ENCODE results near the gene C7. TPM values are rescaled to one million over a fixed set of nuclear protein-coding genes. Genes with fewer than 3 reads are reported as not detected.
"Not testable (repeated sequence)": the region's sequence is repeated elsewhere in the genome, so short reads cannot be mapped to it uniquely, and the experiment has no call there.

C7 gene
- total RNA-seq, 1 experiment from 2014 or later = not detected

GRCh38 chr5:40981420-40981819, 72.1 kb downstream of the C7 start:
- DNase-seq (ENCODE audit: low read depth) = no peak
- in situ Hi-C loops (cut with HindIII; ENCODE audit: low pct_unique_long_range_greater_than_20kb, low sequenced_read_pairs) = no loop called here

- in situ Hi-C loops (cut with HindIII; ENCODE audit: low pct_unique_long_range_greater_than_20kb, low sequenced_read_pairs) = no loop called here
- no peak for DNase-seq (ENCODE audit: low read depth)
These were observed 74.5 kb downstream of the C7 start for GRCh38 chr5:40983781-40984180.

- in situ Hi-C loops (cut with HindIII; ENCODE audit: low pct_unique_long_range_greater_than_20kb, low sequenced_read_pairs) = no loop called here
- no peak for DNase-seq (ENCODE audit: low read depth)
These were observed 75.6 kb downstream of the C7 start for GRCh38 chr5:40984884-40985283.

GRCh38 chr5:40985501-40985900, 76.2 kb downstream of the C7 start:
- DNase-seq (ENCODE audit: low read depth) = no peak
- in situ Hi-C loops (cut with HindIII; ENCODE audit: low pct_unique_long_range_greater_than_20kb, low sequenced_read_pairs) = no loop called here

DNA sequence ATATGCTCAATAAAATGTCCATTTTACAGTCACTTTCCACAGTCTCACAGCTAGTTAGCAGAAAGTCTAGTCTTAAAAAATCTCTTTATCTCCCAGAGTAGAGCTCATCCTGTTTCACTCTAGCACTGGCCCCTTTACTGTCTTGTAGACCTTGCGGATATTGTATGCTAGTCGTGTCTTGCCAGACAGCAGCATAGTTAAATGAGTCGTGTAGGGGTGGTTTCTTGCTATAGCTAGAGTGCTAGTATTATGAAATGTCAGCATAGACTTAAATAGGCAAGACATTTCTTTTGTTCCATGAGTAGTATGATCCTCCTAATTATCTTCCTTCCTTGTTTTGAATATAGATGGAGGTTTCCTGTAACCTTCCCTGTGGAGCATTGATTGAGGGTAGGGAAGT, 77.4 kb downstream of the C7 start:
- DNase-seq (ENCODE audit: low read depth) = no peak
- in situ Hi-C loops (cut with HindIII; ENCODE audit: low pct_unique_long_range_greater_than_20kb, low sequenced_read_pairs) = no loop called here

GRCh38 chr5:40987349-40987748, 78.1 kb downstream of the C7 start:
- in situ Hi-C loops (cut with HindIII; ENCODE audit: low pct_unique_long_range_greater_than_20kb, low sequenced_read_pairs) = no loop called here
- no peak for DNase-seq (ENCODE audit: low read depth)

DNA sequence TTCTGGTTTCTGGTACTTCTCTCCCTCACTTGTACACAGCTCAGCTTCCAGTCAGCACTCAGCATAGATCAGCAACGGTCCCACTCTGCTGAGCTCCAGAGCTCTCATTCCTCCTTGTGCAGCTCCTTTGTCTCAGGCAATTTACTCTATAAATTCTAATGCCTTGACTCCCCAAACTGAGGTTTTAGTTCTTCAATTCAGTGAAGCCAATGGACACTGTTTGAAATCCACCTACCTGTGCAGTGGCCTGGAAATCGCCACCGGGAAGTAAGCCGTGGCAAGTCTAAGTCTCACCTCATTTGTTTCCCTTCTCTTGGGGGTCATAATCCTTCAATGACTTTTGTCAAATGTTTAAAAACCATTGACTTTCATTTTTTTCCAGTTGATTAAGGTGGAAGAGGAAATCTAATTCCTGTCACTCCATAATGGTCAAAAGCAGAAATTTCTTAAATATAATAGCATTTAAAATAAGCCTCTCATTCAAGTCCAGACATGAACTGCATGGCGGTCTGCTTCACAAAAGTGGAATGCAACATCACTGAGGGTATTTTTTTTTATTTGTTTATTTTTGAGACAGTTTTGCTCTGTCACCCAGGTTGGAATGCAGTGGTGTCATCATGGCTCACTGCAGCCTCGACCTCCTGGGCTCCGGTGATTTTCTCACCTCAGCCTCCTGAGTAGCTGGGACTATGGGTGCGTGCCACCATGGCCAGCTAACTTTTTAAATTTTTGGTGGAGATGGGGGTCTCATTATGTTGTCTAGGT, 79.6 kb downstream of the C7 start:
- peak; percentile 87 for DNase-seq (ENCODE audit: low read depth)
- in situ Hi-C loops (cut with HindIII; ENCODE audit: low pct_unique_long_range_greater_than_20kb, low sequenced_read_pairs) = no loop called here

GRCh38 chr5:40991168-40991980, 82.1 kb downstream of the C7 start:
- in situ Hi-C loops (cut with HindIII; ENCODE audit: low pct_unique_long_range_greater_than_20kb, low sequenced_read_pairs) = no loop called here
- DNase-seq (ENCODE audit: low read depth) = peak; percentile 81

GRCh38 chr5:40991981-40992559, 82.8 kb downstream of the C7 start:
- in situ Hi-C loops (cut with HindIII; ENCODE audit: low pct_unique_long_range_greater_than_20kb, low sequenced_read_pairs) = no loop called here
- no peak for DNase-seq (ENCODE audit: low read depth)

DNA sequence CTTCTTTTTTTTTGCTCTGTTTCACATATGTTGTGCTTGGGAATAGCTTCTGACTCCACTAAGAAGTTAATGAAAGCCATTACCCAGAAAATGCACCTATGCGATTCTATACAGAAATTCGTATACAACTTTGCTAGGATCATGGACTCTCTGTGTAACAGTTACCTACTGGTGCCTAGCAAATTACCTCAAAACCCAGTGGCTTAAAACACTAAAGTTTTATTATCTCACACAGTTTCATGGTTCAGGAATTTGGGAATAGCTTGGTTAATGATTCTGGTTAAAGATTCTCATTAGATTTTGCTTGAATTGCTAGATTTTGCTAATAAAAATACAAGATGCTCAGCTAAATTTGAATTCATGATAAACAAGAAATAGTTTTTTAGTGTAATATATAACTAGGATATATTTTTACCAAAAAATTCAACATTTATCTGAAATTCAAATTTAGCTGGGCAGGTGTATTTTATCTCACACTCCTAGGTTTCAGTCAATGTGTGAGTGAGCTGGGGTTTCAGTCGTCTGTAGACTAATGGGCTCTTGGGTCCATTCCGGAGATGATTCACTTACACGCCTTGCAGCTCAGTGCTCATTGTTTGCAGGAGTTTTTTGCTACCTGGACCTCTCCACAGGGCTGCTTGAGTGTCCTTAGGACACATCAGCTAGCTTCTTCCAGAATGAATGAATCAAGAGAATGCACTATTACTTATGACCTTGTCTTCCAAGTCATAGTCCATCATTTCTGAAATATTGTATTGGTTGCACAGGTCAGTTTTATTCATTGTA, 86.7 kb downstream of the C7 start:
- peak; percentile 85 for DNase-seq (ENCODE audit: low read depth)
- in situ Hi-C loops (cut with HindIII; ENCODE audit: low pct_unique_long_range_greater_than_20kb, low sequenced_read_pairs) = no loop called here

DNA sequence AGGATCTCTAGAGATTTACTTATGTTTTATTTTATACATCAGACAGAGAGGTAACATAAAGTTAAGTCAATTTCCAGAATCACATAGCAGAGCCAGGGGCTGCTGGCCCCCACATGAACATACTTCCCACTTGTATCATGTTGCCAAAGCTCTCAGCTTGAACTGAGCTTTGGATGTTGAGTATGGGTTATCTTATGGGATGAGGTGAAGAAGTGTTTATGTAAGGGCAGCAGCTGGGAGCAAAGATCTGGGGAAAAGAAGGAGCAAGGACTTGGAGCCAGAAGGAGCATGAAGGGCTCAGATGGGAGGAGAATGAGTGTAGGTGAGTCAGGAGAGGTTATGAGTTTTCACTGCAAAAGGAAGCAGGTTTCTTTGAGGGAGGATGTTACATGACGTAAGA, 89.8 kb downstream of the C7 start:
- in situ Hi-C loops (cut with HindIII; ENCODE audit: low pct_unique_long_range_greater_than_20kb, low sequenced_read_pairs) = no loop called here
- DNase-seq (ENCODE audit: low read depth) = no peak

GRCh38 chr5:40999966-41000365, 90.7 kb downstream of the C7 start:
- no peak for DNase-seq (ENCODE audit: low read depth)
- in situ Hi-C loops (cut with HindIII; ENCODE audit: low pct_unique_long_range_greater_than_20kb, low sequenced_read_pairs) = no loop called here

GRCh38 chr5:41003670-41004376, 94.5 kb downstream of the C7 start:
- in situ Hi-C loops (cut with HindIII; ENCODE audit: low pct_unique_long_range_greater_than_20kb, low sequenced_read_pairs) = no loop called here
- no peak for DNase-seq (ENCODE audit: low read depth)

DNA sequence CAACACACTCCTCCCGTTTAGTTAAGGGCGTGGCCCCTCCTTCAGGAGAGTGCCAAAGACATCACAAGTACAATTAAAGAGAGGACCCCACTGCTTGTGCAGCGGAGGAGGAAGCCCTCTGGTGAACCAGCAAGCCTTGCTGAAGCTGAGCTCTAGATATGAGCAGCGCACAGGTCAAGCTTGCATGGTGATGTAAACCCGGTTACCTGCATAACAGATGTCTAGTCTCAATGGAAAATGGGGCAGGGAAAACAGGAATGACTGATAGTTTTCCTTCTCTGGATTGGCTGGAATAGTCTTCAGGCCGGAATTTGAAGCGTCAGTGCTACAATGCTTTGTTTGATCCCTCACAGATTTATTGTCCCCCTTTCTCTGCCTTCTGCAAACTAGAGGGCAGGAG, 95.6 kb downstream of the C7 start:
- DNase-seq (ENCODE audit: low read depth) = no peak
- in situ Hi-C loops (cut with HindIII; ENCODE audit: low pct_unique_long_range_greater_than_20kb, low sequenced_read_pairs) = no loop called here

DNA sequence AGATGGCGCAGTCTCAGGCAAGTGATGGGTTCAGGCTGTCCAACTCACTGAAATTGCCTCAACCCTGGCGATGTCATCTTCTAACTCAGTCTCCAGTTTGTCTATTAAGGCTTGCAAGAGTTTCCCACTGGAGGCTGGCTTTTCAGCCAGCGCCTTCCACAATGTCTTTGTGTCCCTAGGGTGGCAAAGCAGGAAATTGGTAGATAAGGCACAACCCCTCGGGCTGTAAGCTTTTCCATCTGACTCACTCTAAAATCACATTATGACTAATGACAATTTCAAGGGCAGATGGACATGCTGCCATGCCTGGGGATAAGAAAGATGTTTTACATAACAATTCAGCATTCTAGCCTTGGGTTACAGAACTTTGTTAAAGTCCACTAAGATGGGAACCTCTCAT, 99.9 kb downstream of the C7 start:
- in situ Hi-C loops (cut with HindIII; ENCODE audit: low pct_unique_long_range_greater_than_20kb, low sequenced_read_pairs) = no loop called here
- DNase-seq (ENCODE audit: low read depth) = peak; percentile 77

GRCh38 chr5:41010572-41010971, 101.3 kb downstream of the C7 start:
- in situ Hi-C loops (cut with HindIII; ENCODE audit: low pct_unique_long_range_greater_than_20kb, low sequenced_read_pairs) = no loop called here
- DNase-seq (ENCODE audit: low read depth) = no peak

DNA sequence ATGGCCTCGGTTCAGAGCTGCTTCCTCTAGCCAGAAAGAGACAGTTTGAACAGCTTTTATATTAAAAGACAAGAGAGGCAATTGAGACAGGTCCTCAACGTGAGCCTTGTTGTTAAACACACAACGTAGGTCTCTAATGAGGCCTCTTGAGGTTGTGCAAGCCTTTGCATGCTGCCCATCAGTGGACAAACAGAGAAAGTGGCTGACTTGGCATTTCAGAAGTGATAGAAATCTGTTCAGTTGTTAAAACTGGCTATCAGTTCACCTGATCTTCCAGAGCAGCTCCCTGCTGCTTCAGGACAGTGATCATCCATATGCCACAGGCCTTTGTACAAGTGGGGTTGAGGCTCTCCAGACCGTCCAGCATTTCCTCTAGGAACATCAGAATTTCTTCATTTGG, 103.0 kb downstream of the C7 start:
- in situ Hi-C loops (cut with HindIII; ENCODE audit: low pct_unique_long_range_greater_than_20kb, low sequenced_read_pairs) = no loop called here
- DNase-seq (ENCODE audit: low read depth) = no peak

GRCh38 chr5:41022600-41022999, 113.3 kb downstream of the C7 start:
- DNase-seq (ENCODE audit: low read depth); in situ Hi-C loops (cut with HindIII; ENCODE audit: low pct_unique_long_range_greater_than_20kb, low sequenced_read_pairs): not testable (repeated sequence)
